Endothelial cell of umbilical vein (primary cell): ENCODE measurements around the gene PAQR6. TPM values are rescaled to one million over a fixed set of nuclear protein-coding genes. Genes with fewer than 3 reads are reported as not detected.

ENCODE experiments used
- BruUV-seq: library from RNA; stranded (reverse); fragments of 400-500 nt; replicated peaks from 2 replicates; lab custom pipeline; 2021; lab: Mats Ljungman, UMichigan
- CTCF ChIA-PET: fragments of 300-600, 350-600 bp; sonication (Branson Sonifier 250); formaldehyde crosslinking; loops from one replicate; lab custom pipeline; 2021; ENCODE audit warnings: antibody characterized with exemption, inconsistent platforms; lab: Charles Lee
- POLR2A ChIA-PET: fragments of 300-600, 350-600 bp; sonication (Branson Sonifier 250); formaldehyde crosslinking; loops from one replicate; lab custom pipeline; 2021; ENCODE audit warnings: antibody characterized with exemption, inconsistent platforms; lab: Charles Lee
- DNase-seq: peaks from one replicate; pipeline ENCODE4 v3.0.0-alpha.2; 2011; ENCODE audit warnings: low read depth, low spot score
- FAIRE-seq: peaks from 2 replicates; lab custom pipeline; 2011; peaks lifted over from hg19 to GRCh38; lab: Jason Lieb, UNC
- H2AFZ ChIP-seq: 2 replicates; pipeline ENCODE4 v1.6.0; 2012; ENCODE audit warnings: low read depth, low read length, control low read depth, inconsistent platforms
- H3K27ac ChIP-seq: 2 replicates; pipeline ENCODE4 v1.5.1; 2011; ENCODE audit warnings: low read depth, mild to moderate bottlenecking, control low read depth, low read length, moderate library complexity; ENCODE audit not compliant: insufficient read depth
- H3K27me3 ChIP-seq, 2 experiments: 2 replicates each; pipeline versions ENCODE4 v1.6.0 to v1.6.1; 2011; ENCODE audit warnings: low read length in 2 of 2, mixed read lengths in 1 of 2; ENCODE audit not compliant: control insufficient read depth in 2 of 2, insufficient read depth in 2 of 2
- H3K36me3 ChIP-seq, 2 experiments: 2 replicates in 1 of 2; 3 replicates in 1 of 2; pipeline ENCODE4 v1.5.1; 2011; ENCODE audit warnings: low read length in 2 of 2, mild to moderate bottlenecking in 1 of 2, moderate library complexity in 1 of 2; ENCODE audit not compliant: control insufficient read depth in 2 of 2, insufficient read depth in 2 of 2; ENCODE audit errors: extremely low read depth in 1 of 2
- H3K4me1 ChIP-seq: 3 replicates; pipeline ENCODE4 v1.5.1; 2011; ENCODE audit warnings: mild to moderate bottlenecking, low read length; ENCODE audit not compliant: control insufficient read depth, insufficient read depth; ENCODE audit errors: extremely low read depth
- H3K4me2 ChIP-seq: 2 replicates; pipeline ENCODE4 v1.6.1; 2011; ENCODE audit warnings: low read length, control low read depth, mixed read lengths; ENCODE audit not compliant: insufficient read depth
- H3K4me3 ChIP-seq, 3 experiments: fragments of 200-600 bp in 1 of 3; sonication (generic), shearing (Covaris generic) in 1 of 3; replicated peaks in 1 of 3; 2 replicates each; pipeline ENCODE4 v1.5.1; 2011 to 2016; ENCODE audit warnings: control low read depth in 3 of 3, low read length in 3 of 3, mild to moderate bottlenecking in 2 of 3, inconsistent platforms in 1 of 3, low read depth in 1 of 3, moderate library complexity in 1 of 3; ENCODE audit not compliant: insufficient read depth in 1 of 3
- H3K79me2 ChIP-seq: 2 replicates; pipeline ENCODE4 v1.6.0; 2012; ENCODE audit warnings: low read length, inconsistent platforms; ENCODE audit not compliant: control insufficient read depth, insufficient read depth
- H3K9ac ChIP-seq: replicated peaks from 2 replicates; pipeline ENCODE3; 2011; ENCODE audit warnings: low read length, control low read depth; ENCODE audit not compliant: insufficient read depth; ENCODE audit errors: extremely low read depth
- H3K9me1 ChIP-seq: replicated peaks from 3 replicates; pipeline ENCODE4 v1.6.0; 2011; ENCODE audit warnings: mild to moderate bottlenecking, low read length; ENCODE audit not compliant: control insufficient read depth, insufficient read depth; ENCODE audit errors: extremely low read depth
- H3K9me3 ChIP-seq: replicated peaks from 2 replicates; pipeline ENCODE4 v1.5.1; 2012; ENCODE audit warnings: low read length, inconsistent platforms; ENCODE audit not compliant: control insufficient read depth, insufficient read depth
- H4K20me1 ChIP-seq: replicated peaks from 2 replicates; pipeline ENCODE3; 2011; ENCODE audit warnings: mild to moderate bottlenecking, low read length; ENCODE audit not compliant: control insufficient read depth, insufficient read depth; ENCODE audit errors: extremely low read depth
- EZH2 ChIP-seq: IDR thresholded peaks from 2 replicates; pipeline ENCODE4 v1.6.1; 2012; ENCODE audit warnings: borderline replicate concordance, low read depth, mild to moderate bottlenecking, moderate library complexity, low read length, inconsistent platforms; ENCODE audit not compliant: severe bottlenecking
- FOS ChIP-seq: IDR thresholded peaks from 2 replicates; pipeline ENCODE4 v1.6.1; 2011; ENCODE audit warnings: mild to moderate bottlenecking, low read length, moderate library complexity, borderline replicate concordance; ENCODE audit not compliant: insufficient read depth
- GATA2 ChIP-seq: IDR thresholded peaks from 2 replicates; pipeline ENCODE4 v1.7.0; 2011; ENCODE audit warnings: low read depth, mild to moderate bottlenecking, moderate library complexity, mixed read lengths, low read length; ENCODE audit not compliant: insufficient read length, insufficient read depth
- JUN ChIP-seq: IDR thresholded peaks from 2 replicates; pipeline ENCODE4 v1.6.1; 2011; ENCODE audit warnings: borderline replicate concordance, low read depth; ENCODE audit not compliant: insufficient read length, insufficient read depth
- MYC ChIP-seq: IDR thresholded peaks from one replicate; pipeline ENCODE4 v1.6.1; 2011; ENCODE audit warnings: mild to moderate bottlenecking, low read depth, low read length
- POLR2A ChIP-seq: IDR thresholded peaks from 2 replicates; pipeline ENCODE4 v1.6.1; 2012; ENCODE audit warnings: low read depth, mild to moderate bottlenecking, control low read depth, low read length
- POLR2AphosphoS5 ChIP-seq: IDR thresholded peaks from 2 replicates; pipeline ENCODE4 v1.6.1; 2012; ENCODE audit warnings: low read depth, mild to moderate bottlenecking, control low read depth, low read length, moderate library complexity; ENCODE audit not compliant: insufficient read depth
- dilution Hi-C: fragments of 300-500 bp; cut with MboI; formaldehyde crosslinking; loops from one replicate; pipeline ENCODE4 v1.15.0; 2019; ENCODE audit warnings: low sequenced_read_pairs; ENCODE audit not compliant: extremely low pct_ligation_motif_present
- intact Hi-C: fragments of 100-400 bp; cut with micrococcal nuclease; formaldehyde crosslinking; loops from one replicate; pipeline ENCODE4 v1.10.0; 2022
- polyA plus RNA-seq, 4 experiments: library from polyadenylated mRNA; depleted of rRNA in 3 of 4; stranded (reverse) in 3 of 4; unstranded in 1 of 4; fragments of >200 nt; gene quantifications; 2 replicates each; pipeline versions ENCODE4 v1.2.1 to v1.2.3, GENCODE V29; 2011 to 2012; ENCODE audit warnings: missing spikeins in 1 of 4
- total RNA-seq: library from RNA; stranded (reverse); gene quantifications from 2 replicates; pipeline ENCODE4 v1.2.3, GENCODE V29; 2021
- TF ChIP-seq, protein P1 (sequence below), 2 donors: IDR thresholded peaks; 1 replicate in 1 of 2; 2 replicates in 1 of 2; pipeline ENCODE4 v1.5.1; 2011; ENCODE audit warnings: low read length in 2 of 2, mild to moderate bottlenecking in 2 of 2, moderate library complexity in 2 of 2, control low read depth in 1 of 2, inconsistent platforms in 1 of 2, low read depth in 1 of 2; ENCODE audit not compliant: insufficient read depth in 1 of 2; ENCODE audit errors: extremely low read depth in 1 of 2
- TF ChIP-seq, protein P2 (sequence below): IDR thresholded peaks from 2 replicates; pipeline ENCODE4 v1.6.1; 2011; ENCODE audit not compliant: insufficient read depth, insufficient read length

PAQR6 gene
- total and polyA plus RNA-seq, 2 donors (not counting 3 experiments of a cell fraction or from before 2014, with no cell fraction given): 1.6 to 2.2 TPM

DNA sequence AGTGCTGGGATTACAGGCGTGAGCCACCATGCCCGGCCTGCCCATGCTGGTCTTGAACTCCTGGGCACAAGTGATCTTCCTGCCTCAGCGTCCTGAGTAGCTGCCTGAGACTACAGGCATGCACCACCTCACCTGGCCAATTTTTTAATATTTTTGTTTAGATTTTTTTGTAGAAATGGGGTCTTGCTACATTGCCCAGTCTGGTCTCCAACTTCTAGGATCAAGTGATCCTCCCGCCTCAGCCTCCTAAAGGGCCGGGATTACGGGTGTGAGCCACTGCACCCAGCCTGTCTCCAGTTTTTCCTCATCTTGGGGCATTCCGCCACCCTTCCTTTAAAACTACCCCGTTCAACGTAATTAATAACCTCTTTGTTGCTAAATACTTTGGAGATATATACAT is 27.6 kb downstream of the PAQR6 start:
- intact Hi-C loops: no loop called here
- FAIRE-seq: no peak
- Histone ChIP-seq H4K20me1 (no peaks in the 10 kb centered on the region), H2AFZ (no peak overlapping the region), H3K9ac (no peak overlapping the region), H3K79me2 (peaks cover 15% of the 10 kb centered on the region), H3K4me2 (no peak overlapping the region), H3K27ac (no peak overlapping the region), H3K4me1 (peaks cover 20% of the 10 kb centered on the region), H3K4me3 (no peak overlapping the region), H3K9me3 (no peaks in the 10 kb centered on the region), H3K9me1 (no peaks in the 10 kb centered on the region), H3K27me3 (no peaks in the 10 kb centered on the region), H3K36me3 (peaks cover 5 to 12% of the 10 kb centered on the region in 2 experiments)
- dilution Hi-C loops: loop anchor here (10.0 kb wide), 1 partner anchor 85 kb away; no protein-coding TSS in a partner anchor
- DNase-seq: no peak
- ChIA-PET POLR2A (no interaction called here), CTCF (interaction anchor here (1.5 kb wide), 1 partner anchor 75 kb away, joined by 4 read pairs; no protein-coding TSS in a partner anchor)
- BruUV-seq: no TSS peak
- TF ChIP-seq, protein P1, sequence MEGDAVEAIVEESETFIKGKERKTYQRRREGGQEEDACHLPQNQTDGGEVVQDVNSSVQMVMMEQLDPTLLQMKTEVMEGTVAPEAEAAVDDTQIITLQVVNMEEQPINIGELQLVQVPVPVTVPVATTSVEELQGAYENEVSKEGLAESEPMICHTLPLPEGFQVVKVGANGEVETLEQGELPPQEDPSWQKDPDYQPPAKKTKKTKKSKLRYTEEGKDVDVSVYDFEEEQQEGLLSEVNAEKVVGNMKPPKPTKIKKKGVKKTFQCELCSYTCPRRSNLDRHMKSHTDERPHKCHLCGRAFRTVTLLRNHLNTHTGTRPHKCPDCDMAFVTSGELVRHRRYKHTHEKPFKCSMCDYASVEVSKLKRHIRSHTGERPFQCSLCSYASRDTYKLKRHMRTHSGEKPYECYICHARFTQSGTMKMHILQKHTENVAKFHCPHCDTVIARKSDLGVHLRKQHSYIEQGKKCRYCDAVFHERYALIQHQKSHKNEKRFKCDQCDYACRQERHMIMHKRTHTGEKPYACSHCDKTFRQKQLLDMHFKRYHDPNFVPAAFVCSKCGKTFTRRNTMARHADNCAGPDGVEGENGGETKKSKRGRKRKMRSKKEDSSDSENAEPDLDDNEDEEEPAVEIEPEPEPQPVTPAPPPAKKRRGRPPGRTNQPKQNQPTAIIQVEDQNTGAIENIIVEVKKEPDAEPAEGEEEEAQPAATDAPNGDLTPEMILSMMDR (IDR thresholded peaks at IDR 0.05; ENCODE audit: extremely low read depth in 1 of 2, insufficient read depth in 1 of 2, low read depth in 1 of 2, low read length in 2 of 2): no peak
- TF ChIP-seq MYC (no peak), POLR2AphosphoS5 (no peak), FOS (no peak), JUN (no peak), POLR2A (no peak), EZH2 (no peak), GATA2 (no peak)
- TF ChIP-seq, protein P2, sequence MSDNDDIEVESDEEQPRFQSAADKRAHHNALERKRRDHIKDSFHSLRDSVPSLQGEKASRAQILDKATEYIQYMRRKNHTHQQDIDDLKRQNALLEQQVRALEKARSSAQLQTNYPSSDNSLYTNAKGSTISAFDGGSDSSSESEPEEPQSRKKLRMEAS: no peak
